ENCODE data around the gene APOL1. TPM values are rescaled to one million over a fixed set of nuclear protein-coding genes. Genes with fewer than 3 reads are reported as not detected.

APOL1 gene
- total and polyA plus RNA-seq, 9 of the 15 experiments (the other 6 are each of a cell fraction or from before 2014, with no cell fraction given), result 2.5 to 9.7 (median 5.6) TPM

DNA sequence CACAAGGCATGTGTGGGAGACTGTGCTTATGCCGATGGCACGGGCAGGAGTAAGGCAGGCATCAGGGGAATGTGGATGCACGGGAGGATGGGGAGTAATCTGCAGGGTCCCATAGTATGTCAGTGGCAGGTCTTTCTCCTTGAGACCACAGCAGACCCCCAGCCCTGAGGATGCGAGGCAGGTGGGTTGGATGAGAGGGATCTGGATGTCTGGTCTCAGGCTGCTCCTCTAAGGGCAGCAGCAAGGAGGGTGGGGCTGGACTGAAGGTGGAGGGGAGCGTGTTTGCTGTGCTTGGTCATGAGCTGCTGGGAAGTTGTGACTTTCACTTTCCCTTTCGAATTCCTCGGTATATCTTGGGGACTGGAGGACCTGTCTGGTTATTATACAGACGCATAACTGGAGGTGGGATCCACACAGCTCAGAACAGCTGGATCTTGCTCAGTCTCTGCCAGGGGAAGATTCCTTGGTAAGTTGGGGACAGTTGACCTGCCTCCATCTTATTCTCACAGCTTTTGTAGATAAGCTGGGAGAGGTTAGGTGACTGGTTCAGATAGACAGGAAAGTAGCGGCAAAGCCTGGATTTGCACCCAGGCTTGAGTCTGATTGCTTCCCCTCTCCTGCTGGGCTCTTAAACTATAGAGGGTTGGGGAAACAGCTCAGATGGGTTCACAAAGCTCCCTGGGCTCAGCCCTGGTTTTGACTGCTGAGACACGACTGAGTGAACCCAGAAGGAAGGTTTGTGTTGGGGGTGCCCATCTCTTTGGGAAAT, at the start of gene APOL1 (continued):
- TF ChIP-seq, protein P1, sequence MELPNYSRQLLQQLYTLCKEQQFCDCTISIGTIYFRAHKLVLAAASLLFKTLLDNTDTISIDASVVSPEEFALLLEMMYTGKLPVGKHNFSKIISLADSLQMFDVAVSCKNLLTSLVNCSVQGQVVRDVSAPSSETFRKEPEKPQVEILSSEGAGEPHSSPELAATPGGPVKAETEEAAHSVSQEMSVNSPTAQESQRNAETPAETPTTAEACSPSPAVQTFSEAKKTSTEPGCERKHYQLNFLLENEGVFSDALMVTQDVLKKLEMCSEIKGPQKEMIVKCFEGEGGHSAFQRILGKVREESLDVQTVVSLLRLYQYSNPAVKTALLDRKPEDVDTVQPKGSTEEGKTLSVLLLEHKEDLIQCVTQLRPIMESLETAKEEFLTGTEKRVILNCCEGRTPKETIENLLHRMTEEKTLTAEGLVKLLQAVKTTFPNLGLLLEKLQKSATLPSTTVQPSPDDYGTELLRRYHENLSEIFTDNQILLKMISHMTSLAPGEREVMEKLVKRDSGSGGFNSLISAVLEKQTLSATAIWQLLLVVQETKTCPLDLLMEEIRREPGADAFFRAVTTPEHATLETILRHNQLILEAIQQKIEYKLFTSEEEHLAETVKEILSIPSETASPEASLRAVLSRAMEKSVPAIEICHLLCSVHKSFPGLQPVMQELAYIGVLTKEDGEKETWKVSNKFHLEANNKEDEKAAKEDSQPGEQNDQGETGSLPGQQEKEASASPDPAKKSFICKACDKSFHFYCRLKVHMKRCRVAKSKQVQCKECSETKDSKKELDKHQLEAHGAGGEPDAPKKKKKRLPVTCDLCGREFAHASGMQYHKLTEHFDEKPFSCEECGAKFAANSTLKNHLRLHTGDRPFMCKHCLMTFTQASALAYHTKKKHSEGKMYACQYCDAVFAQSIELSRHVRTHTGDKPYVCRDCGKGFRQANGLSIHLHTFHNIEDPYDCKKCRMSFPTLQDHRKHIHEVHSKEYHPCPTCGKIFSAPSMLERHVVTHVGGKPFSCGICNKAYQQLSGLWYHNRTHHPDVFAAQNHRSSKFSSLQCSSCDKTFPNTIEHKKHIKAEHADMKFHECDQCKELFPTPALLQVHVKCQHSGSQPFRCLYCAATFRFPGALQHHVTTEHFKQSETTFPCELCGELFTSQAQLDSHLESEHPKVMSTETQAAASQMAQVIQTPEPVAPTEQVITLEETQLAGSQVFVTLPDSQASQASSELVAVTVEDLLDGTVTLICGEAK (IDR thresholded peaks at IDR 0.05), result peak; percentile 74
- TF ChIP-seq, protein P1 (CRISPR knock-in tag; IDR thresholded peaks at IDR 0.05), result no peak
- TF ChIP-seq, protein P2, sequence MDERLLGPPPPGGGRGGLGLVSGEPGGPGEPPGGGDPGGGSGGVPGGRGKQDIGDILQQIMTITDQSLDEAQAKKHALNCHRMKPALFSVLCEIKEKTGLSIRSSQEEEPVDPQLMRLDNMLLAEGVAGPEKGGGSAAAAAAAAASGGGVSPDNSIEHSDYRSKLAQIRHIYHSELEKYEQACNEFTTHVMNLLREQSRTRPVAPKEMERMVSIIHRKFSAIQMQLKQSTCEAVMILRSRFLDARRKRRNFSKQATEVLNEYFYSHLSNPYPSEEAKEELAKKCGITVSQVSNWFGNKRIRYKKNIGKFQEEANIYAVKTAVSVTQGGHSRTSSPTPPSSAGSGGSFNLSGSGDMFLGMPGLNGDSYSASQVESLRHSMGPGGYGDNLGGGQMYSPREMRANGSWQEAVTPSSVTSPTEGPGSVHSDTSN (CRISPR knock-in tag; IDR thresholded peaks at IDR 0.05; ENCODE audit: low read depth), result no peak
- TF ChIP-seq, protein P2 (tag; conservative IDR thresholded peaks at IDR 0.05; ENCODE audit: low read depth), result no peak
- TF ChIP-seq, protein P3, sequence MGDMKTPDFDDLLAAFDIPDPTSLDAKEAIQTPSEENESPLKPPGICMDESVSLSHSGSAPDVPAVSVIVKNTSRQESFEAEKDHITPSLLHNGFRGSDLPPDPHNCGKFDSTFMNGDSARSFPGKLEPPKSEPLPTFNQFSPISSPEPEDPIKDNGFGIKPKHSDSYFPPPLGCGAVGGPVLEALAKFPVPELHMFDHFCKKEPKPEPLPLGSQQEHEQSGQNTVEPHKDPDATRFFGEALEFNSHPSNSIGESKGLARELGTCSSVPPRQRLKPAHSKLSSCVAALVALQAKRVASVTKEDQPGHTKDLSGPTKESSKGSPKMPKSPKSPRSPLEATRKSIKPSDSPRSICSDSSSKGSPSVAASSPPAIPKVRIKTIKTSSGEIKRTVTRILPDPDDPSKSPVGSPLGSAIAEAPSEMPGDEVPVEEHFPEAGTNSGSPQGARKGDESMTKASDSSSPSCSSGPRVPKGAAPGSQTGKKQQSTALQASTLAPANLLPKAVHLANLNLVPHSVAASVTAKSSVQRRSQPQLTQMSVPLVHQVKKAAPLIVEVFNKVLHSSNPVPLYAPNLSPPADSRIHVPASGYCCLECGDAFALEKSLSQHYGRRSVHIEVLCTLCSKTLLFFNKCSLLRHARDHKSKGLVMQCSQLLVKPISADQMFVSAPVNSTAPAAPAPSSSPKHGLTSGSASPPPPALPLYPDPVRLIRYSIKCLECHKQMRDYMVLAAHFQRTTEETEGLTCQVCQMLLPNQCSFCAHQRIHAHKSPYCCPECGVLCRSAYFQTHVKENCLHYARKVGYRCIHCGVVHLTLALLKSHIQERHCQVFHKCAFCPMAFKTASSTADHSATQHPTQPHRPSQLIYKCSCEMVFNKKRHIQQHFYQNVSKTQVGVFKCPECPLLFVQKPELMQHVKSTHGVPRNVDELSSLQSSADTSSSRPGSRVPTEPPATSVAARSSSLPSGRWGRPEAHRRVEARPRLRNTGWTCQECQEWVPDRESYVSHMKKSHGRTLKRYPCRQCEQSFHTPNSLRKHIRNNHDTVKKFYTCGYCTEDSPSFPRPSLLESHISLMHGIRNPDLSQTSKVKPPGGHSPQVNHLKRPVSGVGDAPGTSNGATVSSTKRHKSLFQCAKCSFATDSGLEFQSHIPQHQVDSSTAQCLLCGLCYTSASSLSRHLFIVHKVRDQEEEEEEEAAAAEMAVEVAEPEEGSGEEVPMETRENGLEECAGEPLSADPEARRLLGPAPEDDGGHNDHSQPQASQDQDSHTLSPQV (IDR thresholded peaks at IDR 0.05), result 0 out of 2 replicates have a peak, but pooled peaks have one; percentile 43
- TF ChIP-seq, protein P4, sequence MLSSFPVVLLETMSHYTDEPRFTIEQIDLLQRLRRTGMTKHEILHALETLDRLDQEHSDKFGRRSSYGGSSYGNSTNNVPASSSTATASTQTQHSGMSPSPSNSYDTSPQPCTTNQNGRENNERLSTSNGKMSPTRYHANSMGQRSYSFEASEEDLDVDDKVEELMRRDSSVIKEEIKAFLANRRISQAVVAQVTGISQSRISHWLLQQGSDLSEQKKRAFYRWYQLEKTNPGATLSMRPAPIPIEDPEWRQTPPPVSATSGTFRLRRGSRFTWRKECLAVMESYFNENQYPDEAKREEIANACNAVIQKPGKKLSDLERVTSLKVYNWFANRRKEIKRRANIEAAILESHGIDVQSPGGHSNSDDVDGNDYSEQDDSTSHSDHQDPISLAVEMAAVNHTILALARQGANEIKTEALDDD (IDR thresholded peaks at IDR 0.05), result peak; percentile 53; the same call in 1 of the 2 replicates
- TF ChIP-seq SMARCA4 (IDR thresholded peaks at IDR 0.05), result no peak

Measured in K562 (cell line).